GM19324 (cell line): ENCODE results near the gene HMBS.
"Not testable (repeated sequence)": the region's sequence is repeated elsewhere in the genome, so short reads cannot be mapped to it uniquely, and the experiment has no call there.

Experiments used
- ATAC-seq: cut with Tn5 transposase; IDR thresholded peaks from one replicate; pipeline ENCODE4 v1.9.1; 2021; ENCODE audit warnings: mild to moderate bottlenecking, moderate library complexity; ENCODE audit not compliant: unreplicated experiment, low FRiP score

Gene HMBS

GRCh38 chr11:119116601-119117000 lies 31.9 kb downstream of the HMBS start:
- no peak for ATAC-seq

- ATAC-seq = no peak
These were observed 32.5 kb downstream of the HMBS start for GRCh38 chr11:119117004-119117706.

GRCh38 chr11:119118227-119118626 lies 33.5 kb downstream of the HMBS start:
- ATAC-seq = no peak

- no peak for ATAC-seq
These were observed 34.3 kb downstream of the HMBS start for GRCh38 chr11:119118946-119119345.

- ATAC-seq = no peak
These were observed 35.9 kb downstream of the HMBS start for GRCh38 chr11:119120639-119121007.

GRCh38 chr11:119121008-119121810 lies 36.5 kb downstream of the HMBS start, which contains the start of gene HINFP:
TSS of gene HINFP (plus strand) at chr11:119121580. CDS start at chr11:119126945, 5,365 bp downstream.
- peak; percentile 98 for ATAC-seq

GRCh38 chr11:119121811-119122124 lies 37.1 kb downstream of the HMBS start:
- ATAC-seq = no peak

- ATAC-seq = no peak
These were observed 41.1 kb downstream of the HMBS start for GRCh38 chr11:119125821-119126220.

GRCh38 chr11:119126675-119127268 lies 42.1 kb downstream of the HMBS start:
- no peak for ATAC-seq

GRCh38 chr11:119130662-119131061 lies 46.0 kb downstream of the HMBS start:
- no peak for ATAC-seq

GRCh38 chr11:119134389-119134978 lies 49.8 kb downstream of the HMBS start:
- no peak for ATAC-seq

- not testable (repeated sequence) for ATAC-seq
These were observed 54.6 kb downstream of the HMBS start for GRCh38 chr11:119139276-119139675.
